ENCODE data around the gene VPS37C.

Gene VPS37C

GRCh38 chr11:61154528-61154927 lies 6.7 kb downstream of the VPS37C start:
- no peak for DNase-seq (ENCODE audit: low read depth)

- peak; percentile 60 for DNase-seq (ENCODE audit: low read depth)
Observed at GRCh38 chr11:61153593-61154095, 7.6 kb downstream of the VPS37C start.

- DNase-seq (ENCODE audit: low read depth) = peak; percentile 74
Observed at GRCh38 chr11:61152816-61153592, 8.2 kb downstream of the VPS37C start.

GRCh38 chr11:61151545-61152252 lies 9.5 kb downstream of the VPS37C start:
- no peak for DNase-seq (ENCODE audit: low read depth)

GRCh38 chr11:61150706-61151544 lies 10.3 kb downstream of the VPS37C start:
- DNase-seq (ENCODE audit: low read depth) = no peak

- DNase-seq (ENCODE audit: low read depth) = peak; percentile 59
Observed at GRCh38 chr11:61149624-61150615, 11.3 kb downstream of the VPS37C start.

GRCh38 chr11:61147791-61148620 lies 13.2 kb downstream of the VPS37C start:
- DNase-seq (ENCODE audit: low read depth) = no peak

- no peak for DNase-seq (ENCODE audit: low read depth)
Observed at GRCh38 chr11:61147271-61147670, 14.0 kb downstream of the VPS37C start.

- DNase-seq (ENCODE audit: low read depth) = no peak
Observed at GRCh38 chr11:61146416-61146815, 14.8 kb downstream of the VPS37C start.

GRCh38 chr11:61145228-61146005 lies 15.8 kb downstream of the VPS37C start:
- DNase-seq (ENCODE audit: low read depth) = no peak

GRCh38 chr11:61144511-61145179 lies 16.6 kb downstream of the VPS37C start:
- DNase-seq (ENCODE audit: low read depth) = no peak

- DNase-seq (ENCODE audit: low read depth) = peak; percentile 28
Observed at GRCh38 chr11:61142424-61142823, 18.8 kb downstream of the VPS37C start.

- DNase-seq (ENCODE audit: low read depth) = no peak
Observed at GRCh38 chr11:61141601-61142028, 19.6 kb downstream of the VPS37C start.

- no peak for DNase-seq (ENCODE audit: low read depth)
Observed at GRCh38 chr11:61140416-61140815, 20.8 kb downstream of the VPS37C start.

- no peak for DNase-seq (ENCODE audit: low read depth)
Observed at GRCh38 chr11:61139387-61139786, 21.8 kb downstream of the VPS37C start.

- peak; percentile 88 for DNase-seq (ENCODE audit: low read depth)
Observed at GRCh38 chr11:61138935-61139334, 22.3 kb downstream of the VPS37C start.

- no peak for DNase-seq (ENCODE audit: low read depth)
Observed at GRCh38 chr11:61134801-61135257, 26.4 kb downstream of the VPS37C start.

- DNase-seq (ENCODE audit: low read depth) = no peak
Observed at GRCh38 chr11:61133956-61134662, 27.1 kb downstream of the VPS37C start.

All from iris pigment epithelial cell (primary cell).